ENCODE data around the gene PLIN5. TPM values are rescaled to one million over a fixed set of nuclear protein-coding genes. Genes with fewer than 3 reads are reported as not detected.

Gene PLIN5
- total and polyA plus RNA-seq, 2 of the 8 experiments (the other 6 are each of a cell fraction or from before 2014, with no cell fraction given): 2.0 to 2.5 TPM

- no peak overlapping the region for H3K23ac ChIP-seq (ENCODE audit: insufficient read length)
- no peak overlapping the region for H4K91ac ChIP-seq (replicated peaks; ENCODE audit: insufficient read length, low read length)
- peaks cover 0 to 16% (median 9%) of the 10 kb centered on the region in 4 experiments; a peak in 5 of 7 replicates for H3K4me1 ChIP-seq (replicated peaks in 1 of 4; ENCODE audit: control insufficient read depth in 3 of 4, insufficient read depth in 4 of 4, low read length in 3 of 4)
- TF ChIP-seq GABPA (IDR thresholded peaks at IDR 0.05; ENCODE audit: borderline replicate concordance, insufficient read depth, low read length) (no peak), BCL11A (IDR thresholded peaks at IDR 0.05; ENCODE audit: low read depth in 2 of 2, low read length in 2 of 2) (no peak), CBX8 (IDR thresholded peaks at IDR 0.05; ENCODE audit: borderline replicate concordance, low read depth, low read length) (no peak), EP300 (IDR thresholded peaks at IDR 0.05; ENCODE audit: borderline replicate concordance in 1 of 2, low read depth in 2 of 2, low read length in 2 of 2) (no peak), CHD2 (IDR thresholded peaks at IDR 0.05; ENCODE audit: low read length) (no peak), JUN (IDR thresholded peaks at IDR 0.05; ENCODE audit: low read depth, low read length) (no peak), PHF8 (conservative IDR thresholded peaks at IDR 0.05; ENCODE audit: low read depth, low read length) (no peak), POLR2A (IDR thresholded peaks at IDR 0.05; ENCODE audit: control extremely low read depth in 1 of 2, low read depth in 2 of 2, low read length in 2 of 2) (no peak), RBBP5 (IDR thresholded peaks at IDR 0.05; ENCODE audit: borderline replicate concordance, low read depth, low read length) (no peak), KDM1A (IDR thresholded peaks at IDR 0.05; ENCODE audit: borderline replicate concordance, low read length) (no peak), ASH2L (IDR thresholded peaks at IDR 0.05; ENCODE audit: low read length) (no peak)
- H3K4me3 ChIP-seq (ENCODE audit: extremely low read depth in 1 of 4, insufficient read depth in 2 of 4, low read depth in 3 of 4, low read length in 4 of 4): no peak overlapping the region
- CTCF ChIA-PET (ENCODE audit: partially characterized antibody): interaction anchor here (0.5 to 1.8 kb wide), 6 partner anchors 8 to 87 kb away, joined by 3 to 5 read pairs (median 4); no protein-coding TSS in a partner anchor
- FAIRE-seq (no peak), DNase-seq (ENCODE audit: low read depth in 1 of 2, low spot score in 2 of 2) (no peak)
- no peak overlapping the region for H4K8ac ChIP-seq (ENCODE audit: extremely low read depth, insufficient read depth, low read length)
- H2AFZ ChIP-seq (ENCODE audit: low read length): no peak overlapping the region
- H2BK15ac ChIP-seq (ENCODE audit: low read length): no peak overlapping the region
- no peak overlapping the region for H2BK120ac ChIP-seq (replicated peaks; ENCODE audit: low read depth, low read length)
- no peak overlapping the region for H3K56ac ChIP-seq (replicated peaks; ENCODE audit: insufficient read length, low read depth, low read length)
- no peak overlapping the region for H3K18ac ChIP-seq (ENCODE audit: extremely low read depth, low read length)
- no peak overlapping the region for H3K9ac ChIP-seq (replicated peaks in 1 of 4; ENCODE audit: extremely low read depth in 1 of 4, low read depth in 3 of 4, low read length in 3 of 4)
- H3K79me1 ChIP-seq (ENCODE audit: low read depth, low read length): peaks cover 17% of the 10 kb centered on the region; the same call in 1 of the 2 replicates
- H2BK5ac ChIP-seq (ENCODE audit: low read depth, low read length): no peak overlapping the region
- no peaks in the 10 kb centered on the region; a peak in 1 of 7 replicates for H3K27me3 ChIP-seq (replicated peaks in 1 of 4; ENCODE audit: control insufficient read depth in 3 of 4, extremely low read depth in 1 of 4, insufficient read depth in 3 of 4, low read length in 3 of 4)
- no peak overlapping the region for H4K5ac ChIP-seq (ENCODE audit: insufficient read length, low read depth, low read length)
- no peak overlapping the region for H2BK12ac ChIP-seq (ENCODE audit: low read depth, low read length)
- no peak overlapping the region for H3K4ac ChIP-seq (replicated peaks; ENCODE audit: insufficient read length, low read depth, low read length)
- no peak overlapping the region for H3K14ac ChIP-seq (ENCODE audit: insufficient read length)
- H2BK20ac ChIP-seq (ENCODE audit: low read length): no peak overlapping the region
- H3K4me2 ChIP-seq (ENCODE audit: insufficient read depth in 1 of 2, low read depth in 2 of 2, low read length in 2 of 2): no peak overlapping the region
- H3K23me2 ChIP-seq (ENCODE audit: low read depth, low read length): peaks cover 18% of the 10 kb centered on the region
- peaks cover 14 to 35% of the 10 kb centered on the region in 2 experiments; a peak in 3 of 4 replicates for H3K79me2 ChIP-seq (ENCODE audit: control insufficient read depth in 1 of 2, insufficient read depth in 2 of 2, low read length in 2 of 2)
- WGBS, 2 experiments (ENCODE audit: extremely low coverage in 1 of 2, insufficient coverage in 1 of 2, insufficient read length in 1 of 2, insufficient replicate concordance in 2 of 2, low coverage in 1 of 2, low lambda C conversion rate in 2 of 2, missing lambda C conversion rate in 1 of 2): 89% methylated on average over 16 of the region's 16 CpGs; no CpG with 5 or more reads in 1 of the 2 experiments
- H4K20me1 ChIP-seq (replicated peaks in 1 of 2; ENCODE audit: control insufficient read depth in 1 of 2, insufficient read depth in 2 of 2, low read length in 2 of 2): peaks cover 2 to 16% of the 10 kb centered on the region in 2 experiments
- no peak overlapping the region for H2AK5ac ChIP-seq (ENCODE audit: low read depth, low read length)
- H3K36me3 ChIP-seq (ENCODE audit: control insufficient read depth in 2 of 4, insufficient read depth in 4 of 4, low read length in 3 of 4): peaks cover 8 to 31% (median 17%) of the 10 kb centered on the region in 4 experiments; a peak in 7 of 8 replicates
- H3K27ac ChIP-seq (ENCODE audit: low read depth, low read length): no peak overlapping the region
- POLR2A ChIA-PET (ENCODE audit: partially characterized antibody): interaction anchor here (0.6 to 1.1 kb wide), 3 partner anchors 42 to 245 kb away, joined by 3 read pairs; no protein-coding TSS in a partner anchor
- H3K9me3 ChIP-seq (ENCODE audit: insufficient read depth in 2 of 2, low read depth in 1 of 2, low read length in 1 of 2): no peaks in the 10 kb centered on the region
Observed at GRCh38 chr19:4477034-4477801, 57.8 kb downstream of the PLIN5 start.
